EL (cell line): Measurements from ENCODE around the gene S100A14.

Source experiments
- DNase-seq: peaks from one replicate; pipeline ENCODE4 v3.0.0-alpha.2; 2016

Gene S100A14

GRCh38 chr1:153636312-153636711 lies 20.2 kb upstream of the S100A14 start:
- no peak for DNase-seq

GRCh38 chr1:153635872-153636271 lies 19.7 kb upstream of the S100A14 start:
- DNase-seq = no peak

- peak; percentile 98 for DNase-seq
These were observed 17.9 kb upstream of the S100A14 start, which contains the start of gene CHTOP for GRCh38 chr1:153633754-153634665. CHTOP (plus strand) TSS chr1:153634066; CDS start chr1:153636589, 2,523 bp downstream.

- DNase-seq = no peak
These were observed 17.1 kb upstream of the S100A14 start for GRCh38 chr1:153633161-153633753.

- no peak for DNase-seq
These were observed 15.2 kb upstream of the S100A14 start for GRCh38 chr1:153631047-153632022.

GRCh38 chr1:153630384-153630783 lies 14.3 kb upstream of the S100A14 start:
- DNase-seq = no peak

GRCh38 chr1:153629971-153630370 lies 13.8 kb upstream of the S100A14 start:
- DNase-seq = no peak

GRCh38 chr1:153629343-153629665 lies 13.2 kb upstream of the S100A14 start:
- no peak for DNase-seq

- no peak for DNase-seq
These were observed 12.7 kb upstream of the S100A14 start for GRCh38 chr1:153628638-153629342.

GRCh38 chr1:153627715-153628626 lies 11.8 kb upstream of the S100A14 start, which contains the start of gene S100A1:
S100A1 (plus strand) TSS chr1:153628434; CDS start chr1:153630522, 2,088 bp downstream.
- no peak for DNase-seq

GRCh38 chr1:153626904-153627714 lies 11.0 kb upstream of the S100A14 start, which contains the start of gene S100A13:
S100A13 (minus strand) TSS chr1:153627505; CDS start chr1:153626472, 1,033 bp downstream.
- DNase-seq = peak; percentile 96

GRCh38 chr1:153626477-153626903 lies 10.4 kb upstream of the S100A14 start:
- no peak for DNase-seq

- no peak for DNase-seq
These were observed 9.0 kb upstream of the S100A14 start for GRCh38 chr1:153624965-153625611.

GRCh38 chr1:153623101-153623500 lies 7.0 kb upstream of the S100A14 start:
- no peak for DNase-seq

- no peak for DNase-seq
These were observed 3.0 kb upstream of the S100A14 start for GRCh38 chr1:153619171-153619570.

- DNase-seq = peak; percentile 85
These were observed 1.5 kb upstream of the S100A14 start for GRCh38 chr1:153617663-153618062.

- DNase-seq = no peak
These were observed 789 bp upstream of the S100A14 start for GRCh38 chr1:153616917-153617311.

GRCh38 chr1:153615406-153615805 lies 719 bp downstream of the S100A14 start:
- DNase-seq = no peak

GRCh38 chr1:153614906-153615305 lies 1.2 kb downstream of the S100A14 start:
- no peak for DNase-seq
